Activated CD4-positive, alpha-beta T cell treated with anti-CD3 and anti-CD28 coated beads for 36 hours (primary cell): ENCODE data around the gene NALCN. TPM values are rescaled to one million over a fixed set of nuclear protein-coding genes. Genes with fewer than 3 reads are reported as not detected.

ENCODE experiments used
- ATAC-seq: fragments of 200-7000 bp; cut with Tn5 transposase; one replicate; pipeline ENCODE4 v1.10.0; 2021; ENCODE audit warnings: mild to moderate bottlenecking, moderate library complexity
- CTCF ChIA-PET: fragments of 350-600 bp; sonication (Branson Sonifier 250); formaldehyde crosslinking; loops from one replicate; lab custom pipeline; 2021; ENCODE audit warnings: antibody characterized with exemption; lab: Charles Lee
- POLR2A ChIA-PET: fragments of 350-600 bp; sonication (Branson Sonifier 250); formaldehyde crosslinking; loops from one replicate; lab custom pipeline; 2021; ENCODE audit warnings: antibody characterized with exemption, inconsistent platforms; lab: Charles Lee
- DNase-seq: peaks from one replicate; pipeline ENCODE4 v3.0.0-alpha.2; 2020
- H3K27ac Mint-ChIP-seq: one replicate; pipeline ENCODE4 v1.8.0; 2021; ENCODE audit warnings: mixed read lengths
- H3K27me3 Mint-ChIP-seq: one replicate; pipeline ENCODE4 v1.8.0; 2021; ENCODE audit warnings: mixed read lengths
- H3K36me3 Mint-ChIP-seq: one replicate; pipeline ENCODE4 v1.8.0; 2021; ENCODE audit warnings: low read depth, mixed read lengths
- H3K4me1 Mint-ChIP-seq: one replicate; pipeline ENCODE4 v1.8.0; 2021; ENCODE audit warnings: mixed read lengths
- H3K4me3 Mint-ChIP-seq: one replicate; pipeline ENCODE4 v1.8.0; 2021; ENCODE audit warnings: mild to moderate bottlenecking, moderate library complexity, mixed read lengths
- H3K9me3 Mint-ChIP-seq: one replicate; pipeline ENCODE4 v1.8.0; 2021; ENCODE audit warnings: low read depth, mixed read lengths
- intact Hi-C, 2 experiments: fragments of 100-400 bp; cut with DNase I in 1 of 2; cut with micrococcal nuclease in 1 of 2; formaldehyde crosslinking; loops; one replicate each; pipeline versions ENCODE4 v1.14.2 to v1.15.1; 2022 to 2024; cut with DNase I, micrococcal nuclease
- total RNA-seq, 2 experiments: library from RNA; stranded (reverse); gene quantifications; one replicate each; pipeline ENCODE4 v1.2.3, GENCODE V29; 2021

NALCN gene
- total RNA-seq, 2 experiments from 2014 or later, result not detected

- no peaks in the 10 kb centered on the region for H3K4me1 Mint-ChIP-seq
- ChIA-PET CTCF (no interaction called here), POLR2A (no interaction called here)
- no peaks in the 10 kb centered on the region for H3K36me3 Mint-ChIP-seq
- peaks cover 3% of the 10 kb centered on the region for H3K27me3 Mint-ChIP-seq
- ATAC-seq, result no peak
- H3K27ac Mint-ChIP-seq, result no peak overlapping the region
- peaks cover 6% of the 10 kb centered on the region for H3K9me3 Mint-ChIP-seq
- intact Hi-C loops, result no loop called here
- DNase-seq, result no peak
- H3K4me3 Mint-ChIP-seq, result no peak overlapping the region
Measured at GRCh38 chr13:101383595-101383994, 32.7 kb downstream of the NALCN start.

- Mint-ChIP-seq H3K4me3 (no peak overlapping the region), H3K9me3 (peaks cover 6% of the 10 kb centered on the region), H3K27me3 (peaks cover 3% of the 10 kb centered on the region), H3K36me3 (no peaks in the 10 kb centered on the region), H3K27ac (no peak overlapping the region), H3K4me1 (no peaks in the 10 kb centered on the region)
- intact Hi-C loops, result no loop called here
- POLR2A ChIA-PET, result no interaction called here
- CTCF ChIA-PET, result no interaction called here
- DNase-seq (no peak), ATAC-seq (no peak)
Measured at GRCh38 chr13:101382701-101383100, 33.6 kb downstream of the NALCN start.

- ATAC-seq (no peak), DNase-seq (no peak)
- peaks cover 3% of the 10 kb centered on the region for H3K27me3 Mint-ChIP-seq
- CTCF ChIA-PET, result no interaction called here
- H3K4me1 Mint-ChIP-seq, result no peaks in the 10 kb centered on the region
- H3K4me3 Mint-ChIP-seq, result no peak overlapping the region
- intact Hi-C loops, result no loop called here
- POLR2A ChIA-PET, result no interaction called here
- no peaks in the 10 kb centered on the region for H3K36me3 Mint-ChIP-seq
- H3K9me3 Mint-ChIP-seq, result peaks cover 6% of the 10 kb centered on the region
- H3K27ac Mint-ChIP-seq, result no peak overlapping the region
Measured at GRCh38 chr13:101382086-101382485, 34.2 kb downstream of the NALCN start.

- H3K27ac Mint-ChIP-seq, result no peak overlapping the region
- H3K27me3 Mint-ChIP-seq, result no peaks in the 10 kb centered on the region
- H3K4me3 Mint-ChIP-seq, result no peak overlapping the region
- intact Hi-C loops, result no loop called here
- CTCF ChIA-PET, result no interaction called here
- ATAC-seq, result no peak
- H3K36me3 Mint-ChIP-seq, result no peaks in the 10 kb centered on the region
- no peaks in the 10 kb centered on the region for H3K4me1 Mint-ChIP-seq
- POLR2A ChIA-PET, result no interaction called here
- no peak for DNase-seq
- peaks cover 3% of the 10 kb centered on the region for H3K9me3 Mint-ChIP-seq
Measured at GRCh38 chr13:101360525-101360924, 55.8 kb downstream of the NALCN start.

GRCh38 chr13:101354895-101355294 is 61.4 kb downstream of the NALCN start:
- ChIA-PET POLR2A (interaction anchor here (0.7 kb wide), 1 partner anchor 10 kb away, joined by 6 read pairs; no protein-coding TSS in a partner anchor), CTCF (no interaction called here)
- Mint-ChIP-seq H3K4me3 (no peak overlapping the region), H3K36me3 (no peaks in the 10 kb centered on the region), H3K27me3 (peaks cover 3% of the 10 kb centered on the region), H3K27ac (no peak overlapping the region), H3K4me1 (no peaks in the 10 kb centered on the region), H3K9me3 (no peaks in the 10 kb centered on the region)
- DNase-seq (no peak), ATAC-seq (no peak)
- intact Hi-C loops, result no loop called here

GRCh38 chr13:101346942-101347728 is 69.2 kb downstream of the NALCN start:
- CTCF ChIA-PET, result interaction anchor here (1.2 kb wide), 1 partner anchor 19 kb away, joined by 3 read pairs; no protein-coding TSS in a partner anchor
- H3K4me3 Mint-ChIP-seq, result no peak overlapping the region
- H3K36me3 Mint-ChIP-seq, result no peaks in the 10 kb centered on the region
- H3K4me1 Mint-ChIP-seq, result no peaks in the 10 kb centered on the region
- no peaks in the 10 kb centered on the region for H3K9me3 Mint-ChIP-seq
- no peak overlapping the region for H3K27ac Mint-ChIP-seq
- ATAC-seq, result no peak
- POLR2A ChIA-PET, result no interaction called here
- H3K27me3 Mint-ChIP-seq, result no peaks in the 10 kb centered on the region
- intact Hi-C loops, result no loop called here
- DNase-seq, result no peak

GRCh38 chr13:101346161-101346560 is 70.1 kb downstream of the NALCN start:
- no peak overlapping the region for H3K4me3 Mint-ChIP-seq
- ChIA-PET CTCF (interaction anchor here (1.2 kb wide), 1 partner anchor 20 kb away, joined by 3 read pairs; no protein-coding TSS in a partner anchor), POLR2A (no interaction called here)
- intact Hi-C loops, result no loop called here
- H3K9me3 Mint-ChIP-seq, result no peaks in the 10 kb centered on the region
- no peak for ATAC-seq
- H3K4me1 Mint-ChIP-seq, result no peaks in the 10 kb centered on the region
- no peak for DNase-seq
- H3K36me3 Mint-ChIP-seq, result no peaks in the 10 kb centered on the region
- H3K27me3 Mint-ChIP-seq, result no peaks in the 10 kb centered on the region
- H3K27ac Mint-ChIP-seq, result no peak overlapping the region

GRCh38 chr13:101343128-101343787 is 73.0 kb downstream of the NALCN start:
- CTCF ChIA-PET, result no interaction called here
- Mint-ChIP-seq H3K27me3 (no peaks in the 10 kb centered on the region), H3K27ac (no peak overlapping the region), H3K4me1 (no peaks in the 10 kb centered on the region), H3K4me3 (no peak overlapping the region), H3K9me3 (no peaks in the 10 kb centered on the region), H3K36me3 (no peaks in the 10 kb centered on the region)
- DNase-seq (no peak), ATAC-seq (no peak)
- POLR2A ChIA-PET, result no interaction called here
- intact Hi-C loops, result no loop called here

- ChIA-PET POLR2A (no interaction called here), CTCF (interaction anchor here (0.9 kb wide), 1 partner anchor 197 kb away, joined by 3 read pairs; no protein-coding TSS in a partner anchor)
- Mint-ChIP-seq H3K9me3 (no peaks in the 10 kb centered on the region), H3K4me1 (no peaks in the 10 kb centered on the region), H3K27ac (no peak overlapping the region), H3K4me3 (no peak overlapping the region), H3K36me3 (no peaks in the 10 kb centered on the region), H3K27me3 (no peaks in the 10 kb centered on the region)
- ATAC-seq, result no peak
- no peak for DNase-seq
- intact Hi-C loops, result no loop called here
Measured at GRCh38 chr13:101341464-101341863, 74.8 kb downstream of the NALCN start.

GRCh38 chr13:101339202-101339601 is 77.1 kb downstream of the NALCN start:
- ATAC-seq (no peak), DNase-seq (no peak)
- Mint-ChIP-seq H3K4me3 (no peak overlapping the region), H3K9me3 (no peaks in the 10 kb centered on the region), H3K27ac (no peak overlapping the region), H3K4me1 (no peaks in the 10 kb centered on the region), H3K27me3 (no peaks in the 10 kb centered on the region), H3K36me3 (no peaks in the 10 kb centered on the region)
- ChIA-PET POLR2A (no interaction called here), CTCF (no interaction called here)
- intact Hi-C loops, result no loop called here

GRCh38 chr13:101332583-101332982 is 83.7 kb downstream of the NALCN start:
- POLR2A ChIA-PET, result no interaction called here

GRCh38 chr13:101331731-101332130 is 84.6 kb downstream of the NALCN start:
- H3K27ac Mint-ChIP-seq, result no peak overlapping the region
- no peak for DNase-seq
- ChIA-PET POLR2A (no interaction called here), CTCF (interaction anchor here (0.6 kb wide), 1 partner anchor 152 kb away, joined by 3 read pairs; no protein-coding TSS in a partner anchor)
- H3K4me3 Mint-ChIP-seq, result no peak overlapping the region
- intact Hi-C loops, result no loop called here
- ATAC-seq, result no peak
- H3K36me3 Mint-ChIP-seq, result no peaks in the 10 kb centered on the region
- H3K4me1 Mint-ChIP-seq, result no peaks in the 10 kb centered on the region
- H3K27me3 Mint-ChIP-seq, result peaks cover 4% of the 10 kb centered on the region
- H3K9me3 Mint-ChIP-seq, result no peaks in the 10 kb centered on the region

More at GRCh38 chr13:101332583-101332982, 83.7 kb downstream of the NALCN start:
- DNase-seq, result no peak
- no peaks in the 10 kb centered on the region for H3K36me3 Mint-ChIP-seq
- CTCF ChIA-PET, result no interaction called here
- ATAC-seq, result no peak
- no peaks in the 10 kb centered on the region for H3K9me3 Mint-ChIP-seq
- H3K27ac Mint-ChIP-seq, result no peak overlapping the region
- H3K4me1 Mint-ChIP-seq, result no peaks in the 10 kb centered on the region
- H3K4me3 Mint-ChIP-seq, result no peak overlapping the region
- intact Hi-C loops, result no loop called here
- H3K27me3 Mint-ChIP-seq, result peaks cover 2% of the 10 kb centered on the region
